Measurements from ENCODE around the gene PRDM16.

Gene PRDM16

GRCh38 chr1:3336641-3337630 lies 267.9 kb downstream of the PRDM16 start:
- no peak for DNase-seq (ENCODE audit: low read depth, low spot score)

DNA sequence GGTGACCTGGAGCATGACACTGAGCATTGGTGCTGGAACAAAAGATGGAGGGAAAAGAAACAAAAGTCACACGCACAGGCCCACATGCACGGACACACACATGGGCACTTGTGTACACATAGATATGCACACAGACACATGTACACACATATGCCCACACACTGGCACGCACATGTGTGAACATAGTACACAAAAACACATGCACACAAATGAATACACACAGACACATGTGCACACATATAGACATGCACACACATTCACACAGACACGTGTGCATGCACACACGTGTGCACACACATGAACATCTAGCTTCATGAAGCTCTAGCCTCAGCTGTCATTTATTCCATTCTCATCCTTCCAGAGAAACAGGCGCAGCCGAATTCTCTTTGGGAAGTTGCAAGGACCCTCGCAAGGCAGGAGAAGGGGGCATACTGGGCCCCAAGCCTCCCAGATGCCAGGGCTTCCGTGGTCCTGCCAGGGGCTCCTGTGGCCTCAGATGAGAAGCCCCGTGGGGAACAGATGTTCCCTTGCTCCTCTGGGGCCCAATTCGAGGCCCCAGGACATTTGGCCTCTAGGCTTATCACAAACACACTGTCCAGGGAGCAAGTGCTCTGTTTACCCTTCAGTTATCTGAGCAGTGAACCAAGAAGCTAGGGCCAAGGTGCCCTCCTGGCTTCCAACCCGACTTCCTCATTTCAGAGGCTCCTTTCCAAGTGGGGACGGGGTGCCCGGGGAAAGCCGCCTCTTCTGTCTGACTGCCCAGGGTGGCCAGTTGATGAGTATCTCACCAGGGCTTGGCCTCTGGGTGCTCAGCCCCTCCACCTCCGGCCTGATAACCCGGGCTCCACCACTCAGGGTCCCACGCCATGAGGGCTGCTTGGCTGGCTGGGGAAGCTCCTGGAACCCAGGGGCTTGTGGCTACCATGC lies 269.1 kb downstream of the PRDM16 start:
- no peak for DNase-seq (ENCODE audit: low read depth, low spot score)

DNA sequence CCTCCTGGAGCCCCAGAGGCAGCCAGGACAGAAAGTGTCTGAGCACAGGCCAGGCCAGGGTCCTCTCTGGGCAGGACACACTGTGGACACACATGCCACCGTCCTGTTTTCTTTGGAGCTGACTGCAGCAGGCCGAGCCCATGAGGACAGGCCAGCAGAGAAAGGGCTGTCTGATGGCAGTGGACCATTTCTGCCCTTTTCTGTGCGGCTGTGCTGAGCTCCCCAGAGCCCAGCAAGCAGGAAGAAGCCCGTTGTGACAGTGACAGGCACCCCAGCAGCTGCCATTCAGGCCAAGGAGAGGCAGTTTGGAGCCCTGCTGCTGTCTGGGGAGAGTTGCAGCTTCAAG lies 269.7 kb downstream of the PRDM16 start:
- no peak for DNase-seq (ENCODE audit: low read depth, low spot score)

- no peak for DNase-seq (ENCODE audit: low read depth, low spot score)
Measured at GRCh38 chr1:3339856-3340255, 270.9 kb downstream of the PRDM16 start.

DNA sequence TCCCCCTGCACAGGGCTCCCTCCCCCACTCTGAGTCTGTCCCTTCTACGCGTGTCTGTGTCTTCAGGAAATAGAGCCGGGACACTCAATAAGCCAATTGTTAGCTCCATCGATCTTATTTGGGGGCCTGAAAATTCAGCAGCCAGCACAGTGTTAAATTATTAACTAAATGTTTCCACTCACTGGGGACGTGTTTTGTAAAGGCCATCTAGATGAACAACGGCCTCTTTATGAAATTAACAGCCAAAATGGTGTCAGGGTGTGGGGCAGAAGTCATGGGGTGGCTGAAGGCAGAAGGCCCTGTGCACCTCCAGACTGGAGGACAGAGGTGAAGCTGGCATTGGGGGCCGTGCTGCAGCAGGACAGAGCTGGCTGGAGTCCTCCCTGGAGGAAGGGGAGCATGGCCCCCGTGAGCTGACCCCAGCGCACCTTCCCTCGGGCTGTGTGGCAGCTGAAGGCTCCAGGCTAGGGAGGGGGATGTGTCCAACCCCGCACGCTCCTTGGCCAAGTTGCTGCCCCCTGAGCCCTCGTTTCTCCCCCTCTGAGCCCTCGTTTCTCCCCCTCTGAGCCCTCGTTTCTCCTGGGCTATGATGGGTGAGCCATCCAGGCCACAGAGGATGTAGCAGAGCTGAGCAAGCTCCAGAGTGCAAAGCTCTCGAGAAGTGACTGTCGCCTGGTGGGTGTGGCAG lies 271.7 kb downstream of the PRDM16 start:
- no peak for DNase-seq (ENCODE audit: low read depth, low spot score)

GRCh38 chr1:3341236-3341994 lies 272.4 kb downstream of the PRDM16 start:
- no peak for DNase-seq (ENCODE audit: low read depth, low spot score)

GRCh38 chr1:3342960-3343359 lies 274.0 kb downstream of the PRDM16 start:
- no peak for DNase-seq (ENCODE audit: low read depth, low spot score)

DNA sequence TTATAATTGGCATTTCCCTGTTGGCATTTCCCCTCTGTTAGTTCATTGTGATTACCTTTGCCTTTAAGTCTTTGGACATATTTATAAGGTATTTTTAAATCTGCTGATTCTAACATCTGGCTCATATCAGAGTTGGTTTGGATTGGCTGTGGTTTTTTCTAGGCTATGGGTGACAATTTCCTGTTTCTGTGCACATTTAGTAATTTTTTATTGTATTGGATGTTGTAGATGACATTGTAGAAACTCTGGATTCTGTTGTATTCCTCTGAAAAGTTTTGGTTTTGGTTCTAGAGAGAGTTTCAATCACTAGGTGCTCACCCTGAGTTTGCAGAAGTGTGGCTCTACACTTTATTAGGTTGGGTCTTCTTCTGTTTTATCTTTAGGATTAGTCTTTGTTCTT lies 275.4 kb downstream of the PRDM16 start:
- no peak for DNase-seq (ENCODE audit: low read depth, low spot score)

DNA sequence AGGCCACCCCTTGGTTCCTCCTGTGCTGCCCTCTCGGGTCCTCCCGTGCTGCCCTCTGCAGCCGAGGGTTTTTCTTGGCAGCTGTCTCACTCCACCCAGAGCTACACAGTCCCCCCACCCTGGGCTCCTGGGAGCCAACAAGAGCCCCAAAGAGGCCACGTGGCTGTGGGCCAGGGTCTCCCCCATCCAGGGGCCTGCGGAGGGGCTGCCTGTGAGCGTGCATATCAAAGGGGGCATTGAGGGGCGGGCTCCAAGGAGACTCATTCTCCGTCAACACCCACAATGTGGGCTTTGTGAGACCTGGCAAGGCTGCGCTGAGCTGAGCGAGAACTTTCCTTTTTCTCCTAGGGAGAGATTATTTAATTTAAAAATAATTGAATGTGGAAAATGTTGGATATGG lies 276.8 kb downstream of the PRDM16 start:
- no peak for DNase-seq (ENCODE audit: low read depth, low spot score)

GRCh38 chr1:3346478-3346877 lies 277.5 kb downstream of the PRDM16 start:
- DNase-seq (ENCODE audit: low read depth, low spot score): no peak

DNA sequence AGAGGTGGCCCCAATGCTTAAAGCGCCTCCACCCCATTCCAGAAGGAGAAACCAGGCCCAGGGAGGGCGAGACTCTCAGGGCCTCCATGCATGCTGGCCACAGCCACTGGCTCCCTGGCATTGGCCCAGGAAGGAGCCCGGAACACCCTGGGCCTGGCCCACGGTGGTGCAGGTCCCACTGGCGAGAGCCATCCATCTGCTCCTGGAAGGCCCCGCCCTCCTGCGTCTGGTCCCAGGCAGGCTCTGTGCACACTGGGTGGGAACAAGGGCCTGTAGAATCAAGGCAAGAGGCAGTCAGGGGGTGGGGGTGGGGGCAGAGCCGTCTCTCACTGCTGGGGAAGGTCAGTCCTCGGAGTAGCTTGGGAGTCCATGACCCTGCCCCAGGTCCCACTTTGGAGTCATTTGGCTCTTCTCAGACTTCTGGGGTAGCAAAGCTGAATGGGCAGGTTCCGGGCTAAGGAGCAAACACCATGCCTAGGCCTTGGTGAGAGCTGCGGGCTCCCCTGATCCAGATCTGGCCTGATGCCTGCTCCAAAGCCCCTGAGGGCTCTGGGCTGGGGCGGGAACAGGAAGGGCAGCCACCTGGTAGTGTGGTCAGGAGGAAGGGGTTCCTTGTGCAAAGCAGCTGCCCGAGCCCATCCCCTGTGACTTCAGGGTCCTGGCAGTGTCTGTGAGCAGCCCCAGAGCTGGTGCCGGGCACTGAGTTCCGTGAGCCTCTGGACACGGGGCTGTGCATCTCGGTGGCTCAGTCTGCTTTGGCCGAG lies 278.4 kb downstream of the PRDM16 start:
- DNase-seq (ENCODE audit: low read depth, low spot score): no peak

- no peak for DNase-seq (ENCODE audit: low read depth, low spot score)
Measured at GRCh38 chr1:3348196-3348865, 279.3 kb downstream of the PRDM16 start.

GRCh38 chr1:3349161-3349967 lies 280.4 kb downstream of the PRDM16 start:
- DNase-seq (ENCODE audit: low read depth, low spot score): no peak

- DNase-seq (ENCODE audit: low read depth, low spot score): no peak
Measured at GRCh38 chr1:3349968-3350299, 280.9 kb downstream of the PRDM16 start.

DNA sequence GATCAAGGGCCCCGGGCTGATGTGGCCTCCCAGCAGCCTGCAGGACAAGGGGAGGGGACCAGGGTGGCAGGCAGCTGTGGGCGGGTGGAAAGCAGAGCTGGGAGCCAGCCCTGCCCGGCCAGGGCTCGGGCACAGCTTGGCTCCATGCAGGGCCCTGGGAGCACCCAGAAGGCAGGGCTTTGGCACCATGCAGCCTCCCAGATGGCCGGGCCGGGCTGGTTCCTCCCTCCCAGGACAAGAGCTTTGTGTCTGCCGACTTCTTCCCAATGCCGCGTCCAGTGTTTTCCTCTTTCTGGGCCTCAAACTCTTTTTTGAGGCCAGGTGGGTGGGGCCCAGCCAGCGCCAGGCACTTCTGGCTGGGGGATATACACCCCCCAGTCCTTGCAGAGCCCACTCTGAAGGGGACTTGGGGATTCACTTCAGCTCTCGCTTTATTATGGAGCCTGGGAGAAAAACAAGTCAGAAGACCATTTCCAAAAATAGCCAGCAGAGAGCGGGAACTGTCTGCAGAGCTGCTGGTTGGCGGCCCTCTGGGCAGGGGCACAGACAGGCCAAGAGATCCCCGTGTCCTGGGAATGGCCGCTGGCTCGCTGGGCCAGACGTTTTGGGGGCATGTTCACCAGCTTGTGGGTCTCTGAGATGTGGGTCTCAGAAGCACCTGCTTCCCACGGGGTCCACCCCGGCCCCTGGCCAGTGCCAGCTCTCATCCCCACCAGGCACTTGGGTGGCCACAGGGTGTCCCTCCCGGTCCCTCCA lies 281.7 kb downstream of the PRDM16 start:
- no peak for DNase-seq (ENCODE audit: low read depth, low spot score)

- DNase-seq (ENCODE audit: low read depth, low spot score): no peak
Measured at GRCh38 chr1:3351449-3352298, 282.7 kb downstream of the PRDM16 start.

DNA sequence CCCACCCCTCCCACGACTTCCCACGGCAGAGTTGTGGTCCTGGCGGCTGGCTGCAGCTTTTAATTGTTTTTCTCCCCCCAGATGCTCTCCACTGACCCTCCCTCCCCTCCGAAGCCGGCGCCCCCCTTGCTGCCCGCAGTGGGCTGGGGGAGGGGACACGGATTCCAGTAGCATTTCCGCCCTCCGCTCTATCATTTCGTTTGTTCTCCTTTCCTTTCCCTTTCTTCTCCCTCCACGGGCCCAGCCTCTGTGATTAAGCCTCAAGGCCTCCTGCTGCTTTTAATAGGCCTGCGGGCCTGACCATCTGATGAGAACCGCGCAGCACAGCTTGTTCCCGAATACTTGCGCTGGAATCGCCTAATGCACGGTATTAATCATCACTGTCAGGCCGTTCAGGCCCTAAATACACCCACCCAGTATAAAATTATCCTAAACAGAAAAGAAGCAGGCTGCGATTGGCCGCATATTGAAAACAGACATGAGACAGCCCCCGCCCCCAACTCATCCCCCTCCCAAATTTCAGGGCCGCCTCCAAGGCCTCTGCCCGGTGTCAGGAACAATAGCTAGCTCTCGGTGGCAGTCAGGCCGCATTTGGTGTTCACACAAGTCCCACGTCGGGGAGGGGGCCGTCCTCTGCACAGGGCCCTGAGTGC lies 283.4 kb downstream of the PRDM16 start:
- DNase-seq (ENCODE audit: low read depth, low spot score): no peak

Measured in smooth muscle cell of the brain vasculature (primary cell).